NCI-H1417 treated with DMSO at 0.1 percent for 48 hours (cell line): Measurements from ENCODE around the gene PRR14.

Source experiments
- DNase-seq: peaks from one replicate; lab custom pipeline; 2025; lab: John Stamatoyannopoulos, UW

The PRR14 gene

GRCh38 chr16:30650369-30651123 lies at the start of gene PRR14:
Gene PRR14, plus strand, starts transcription at chr16:30650960. Its CDS starts 686 bp downstream, at chr16:30651646.
- DNase-seq: peak; percentile 94

GRCh38 chr16:30601966-30602365 lies 48.8 kb upstream of the PRR14 start:
- DNase-seq: no peak

- DNase-seq: no peak
Measured at GRCh38 chr16:30602616-30603277, 48.0 kb upstream of the PRR14 start.

GRCh38 chr16:30603945-30604315 lies 46.8 kb upstream of the PRR14 start:
- DNase-seq: no peak

- DNase-seq: no peak
Measured at GRCh38 chr16:30604316-30604947, 46.3 kb upstream of the PRR14 start.

GRCh38 chr16:30605158-30605557 lies 45.6 kb upstream of the PRR14 start:
- no peak for DNase-seq

GRCh38 chr16:30606004-30606403 lies 44.8 kb upstream of the PRR14 start:
- DNase-seq: no peak

- no peak for DNase-seq
Measured at GRCh38 chr16:30609002-30609925, 41.5 kb upstream of the PRR14 start.

GRCh38 chr16:30609926-30610839 lies 40.6 kb upstream of the PRR14 start, which contains the start of gene ZNF689:
Gene ZNF689, minus strand, starts transcription at chr16:30610389. Its CDS starts 348 bp downstream, at chr16:30610041.
- peak; percentile 93 for DNase-seq

GRCh38 chr16:30615358-30616091 lies 35.2 kb upstream of the PRR14 start:
- no peak for DNase-seq

GRCh38 chr16:30619202-30619601 lies 31.6 kb upstream of the PRR14 start:
- DNase-seq: no peak

GRCh38 chr16:30619638-30620037 lies 31.1 kb upstream of the PRR14 start:
- no peak for DNase-seq

- DNase-seq: no peak
Measured at GRCh38 chr16:30620169-30620568, 30.6 kb upstream of the PRR14 start.

- DNase-seq: no peak
Measured at GRCh38 chr16:30621765-30622164, 29.0 kb upstream of the PRR14 start.

- no peak for DNase-seq
Measured at GRCh38 chr16:30622455-30623032, 28.2 kb upstream of the PRR14 start.

GRCh38 chr16:30623536-30624283 lies 27.1 kb upstream of the PRR14 start:
- no peak for DNase-seq

- DNase-seq: no peak
Measured at GRCh38 chr16:30626236-30626635, 24.5 kb upstream of the PRR14 start.

- peak; percentile 19 for DNase-seq
Measured at GRCh38 chr16:30628628-30629540, 21.9 kb upstream of the PRR14 start.
